CD8-positive, alpha-beta memory T cell (primary cell): ENCODE measurements around the gene PCDHA9. TPM values are rescaled to one million over a fixed set of nuclear protein-coding genes. Genes with fewer than 3 reads are reported as not detected.
"Not testable (repeated sequence)": the region's sequence is repeated elsewhere in the genome, so short reads cannot be mapped to it uniquely, and the experiment has no call there.

ENCODE experiments used
- CTCF ChIA-PET: fragments of 350-600 bp; sonication (Branson Sonifier 250); formaldehyde crosslinking; loops from one replicate; lab custom pipeline; 2021; ENCODE audit warnings: antibody characterized with exemption; lab: Charles Lee
- POLR2A ChIA-PET: fragments of 350-600 bp; sonication (Branson Sonifier 250); formaldehyde crosslinking; loops from one replicate; lab custom pipeline; 2021; ENCODE audit warnings: antibody characterized with exemption; lab: Charles Lee
- DNase-seq, 5 donors: peaks; one replicate each; pipeline versions ENCODE4 v3.0.0 to v3.0.0-alpha.2; 2020 to 2022; ENCODE audit warnings: mixed read lengths in 1 of 5
- H3K27ac ChIP-seq: one replicate; pipeline ENCODE4 v1.7.0; 2013; ENCODE audit warnings: low read depth, mild to moderate bottlenecking, low read length, moderate library complexity
- H3K27me3 ChIP-seq: 2 replicates; pipeline ENCODE4 v1.7.0; 2013; ENCODE audit warnings: low read length, mild to moderate bottlenecking; ENCODE audit not compliant: insufficient read depth, poor library complexity, severe bottlenecking
- H3K36me3 ChIP-seq: 2 replicates; pipeline ENCODE4 v1.7.0; 2013; ENCODE audit warnings: mild to moderate bottlenecking, low read length, moderate library complexity; ENCODE audit not compliant: insufficient read depth
- H3K4me1 ChIP-seq: 2 replicates; pipeline ENCODE4 v1.7.0; 2013; ENCODE audit warnings: mild to moderate bottlenecking, low read length, moderate library complexity; ENCODE audit not compliant: insufficient read depth
- H3K4me3 ChIP-seq: 2 replicates; pipeline ENCODE4 v1.7.0; 2013; ENCODE audit warnings: mild to moderate bottlenecking, low read length
- H3K9me3 ChIP-seq: 2 replicates; pipeline ENCODE4 v1.7.0; 2013; ENCODE audit warnings: mild to moderate bottlenecking, low read length
- H3K27ac Mint-ChIP-seq, 8 donors: one replicate each; pipeline ENCODE4 v1.8.0; 2020 to 2021; ENCODE audit warnings: mixed read lengths in 8 of 8, mild to moderate bottlenecking in 6 of 8, inconsistent platforms in 3 of 8, moderate library complexity in 3 of 8
- H3K27me3 Mint-ChIP-seq, 2 donors: one replicate each; pipeline ENCODE4 v1.8.0; 2020 to 2021; ENCODE audit warnings: mixed read lengths in 2 of 2, mild to moderate bottlenecking in 1 of 2, moderate library complexity in 1 of 2
- H3K36me3 Mint-ChIP-seq, 3 donors: one replicate each; pipeline ENCODE4 v1.8.0; 2020 to 2021; ENCODE audit warnings: mixed read lengths in 3 of 3, inconsistent platforms in 1 of 3, mild to moderate bottlenecking in 1 of 3
- H3K4me1 Mint-ChIP-seq, 3 donors: one replicate each; pipeline ENCODE4 v1.8.0; 2020 to 2021; ENCODE audit warnings: mixed read lengths in 3 of 3, inconsistent platforms in 1 of 3, mild to moderate bottlenecking in 1 of 3
- H3K4me3 Mint-ChIP-seq, 7 donors: one replicate each; pipeline ENCODE4 v1.8.0; 2020 to 2021; ENCODE audit warnings: mixed read lengths in 7 of 7, mild to moderate bottlenecking in 6 of 7, moderate library complexity in 4 of 7, inconsistent platforms in 2 of 7
- H3K9me3 Mint-ChIP-seq, 5 donors: one replicate each; pipeline ENCODE4 v1.8.0; 2020 to 2022; ENCODE audit warnings: mixed read lengths in 5 of 5, mild to moderate bottlenecking in 3 of 5, moderate library complexity in 2 of 5, inconsistent platforms in 1 of 5
- polyA plus RNA-seq: library from polyadenylated mRNA; unstranded; fragments of 300-500 nt; fragmentation: Illumina TruSeq; gene quantifications from one replicate; pipeline ENCODE4 v1.2.3, GENCODE V29; 2021
- total RNA-seq, 2 experiments: library from RNA; stranded (reverse); gene quantifications; one replicate each; pipeline ENCODE4 v1.2.3, GENCODE V29; 2021

PCDHA9 gene
- total and polyA plus RNA-seq, 3 experiments from 2014 or later = not detected

GRCh38 chr5:140870221-140871201 is 22.3 kb downstream of the PCDHA9 start:
- ChIA-PET POLR2A (no interaction called here), CTCF (no interaction called here)
- no peak overlapping the region for H3K27ac ChIP-seq
- Mint-ChIP-seq H3K36me3 (peaks cover 0 to 9% (median 0%) of the 10 kb centered on the region in 3 donors), H3K27ac (no peak overlapping the region), H3K9me3 (peaks cover 10 to 40% (median 22%) of the 10 kb centered on the region in 5 donors), H3K4me3 (no peak overlapping the region), H3K27me3 (peaks cover 10 to 30% of the 10 kb centered on the region in 2 donors), H3K4me1 (no peaks in the 10 kb centered on the region)
- DNase-seq = no peak
- no peaks in the 10 kb centered on the region for H3K4me1 ChIP-seq
- no peaks in the 10 kb centered on the region for H3K9me3 ChIP-seq
- H3K36me3 ChIP-seq = no peaks in the 10 kb centered on the region
- H3K27me3 ChIP-seq = no peaks in the 10 kb centered on the region
- H3K4me3 ChIP-seq = no peak overlapping the region

DNA sequence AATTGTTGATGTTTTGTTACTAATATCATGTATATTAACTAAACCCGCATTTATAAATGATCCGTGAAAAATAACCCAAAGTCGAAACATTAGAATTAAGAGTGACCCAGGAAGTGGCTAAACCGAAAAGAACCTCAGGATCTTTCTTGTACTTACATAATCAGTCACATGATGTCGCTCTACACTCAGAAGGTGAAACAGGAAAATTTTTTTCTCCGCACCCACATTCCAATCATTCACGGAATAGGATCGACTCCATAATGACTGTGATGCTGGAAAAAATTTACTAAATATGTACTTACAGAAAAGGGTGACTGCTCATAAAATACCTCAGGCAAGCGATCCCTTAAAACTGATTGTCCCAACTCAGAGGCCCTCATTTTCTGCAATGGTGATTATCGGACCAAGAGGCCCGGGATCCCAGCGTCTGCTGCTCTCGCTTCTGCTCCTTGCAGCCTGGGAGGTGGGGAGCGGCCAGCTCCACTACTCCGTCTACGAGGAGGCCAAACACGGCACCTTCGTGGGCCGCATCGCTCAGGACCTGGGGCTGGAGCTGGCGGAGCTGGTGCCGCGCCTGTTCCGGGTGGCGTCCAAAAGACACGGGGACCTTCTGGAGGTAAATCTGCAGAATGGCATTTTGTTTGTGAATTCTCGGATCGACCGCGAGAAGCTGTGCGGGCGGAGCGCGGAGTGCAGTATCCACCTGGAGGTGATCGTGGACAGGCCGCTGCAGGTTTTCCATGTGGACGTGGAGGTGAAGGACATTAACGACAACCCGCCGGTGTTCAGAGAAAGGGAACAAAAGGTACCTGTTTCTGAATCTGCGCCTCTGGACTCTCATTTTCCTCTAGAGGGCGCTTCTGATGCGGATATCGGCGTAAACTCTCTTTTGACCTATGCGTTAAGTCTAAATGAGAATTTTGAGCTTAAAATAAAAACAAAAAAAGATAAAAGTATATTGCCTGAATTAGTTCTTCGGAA is 27.2 kb downstream of the PCDHA9 start, which contains the start of gene PCDHA12:
PCDHA12 (plus strand) TSS at position 224 of the 981 bp plus-strand sequence; CDS start at position 389, 165 bp downstream.
- POLR2A ChIA-PET = no interaction called here
- no peak within 1 kb of the TSS for H3K27ac Mint-ChIP-seq
- DNase-seq = no peak

GRCh38 chr5:140876541-140877261 is 28.5 kb downstream of the PCDHA9 start:
- H3K9me3 ChIP-seq, H3K4me3 ChIP-seq, H3K4me1 Mint-ChIP-seq, H3K4me3 Mint-ChIP-seq, H3K4me1 ChIP-seq, CTCF ChIA-PET, H3K36me3 ChIP-seq, H3K27ac Mint-ChIP-seq, H3K27ac ChIP-seq, H3K36me3 Mint-ChIP-seq, POLR2A ChIA-PET, DNase-seq, H3K27me3 ChIP-seq: not testable (repeated sequence)
- H3K27me3 Mint-ChIP-seq = peaks cover 35 to 50% of the 10 kb centered on the region in 2 donors
- peaks cover 14 to 46% (median 36%) of the 10 kb centered on the region in 5 donors for H3K9me3 Mint-ChIP-seq

More for the DNA sequence above, 27.2 kb downstream of the PCDHA9 start, which contains the start of gene PCDHA12:
- Mint-ChIP-seq H3K9me3 (peaks cover 6 to 38% (median 31%) of the 10 kb centered on the region in 5 donors), H3K4me1 (no peaks in the 10 kb centered on the region), H3K36me3 (peaks cover 0 to 5% (median 0%) of the 10 kb centered on the region in 3 donors), H3K4me3 (no peak within 1 kb of the TSS), H3K27me3 (peaks cover 30 to 41% of the 10 kb centered on the region in 2 donors)
- Histone ChIP-seq H3K36me3 (no peaks in the 10 kb centered on the region), H3K27me3 (peaks cover 4% of the 10 kb centered on the region), H3K4me1 (no peaks in the 10 kb centered on the region), H3K27ac (no peak within 1 kb of the TSS), H3K9me3 (peaks cover 3% of the 10 kb centered on the region), H3K4me3 (no peak within 1 kb of the TSS)
- CTCF ChIA-PET = no interaction called here

GRCh38 chr5:140877262-140877581 is 29.0 kb downstream of the PCDHA9 start:
- Mint-ChIP-seq H3K9me3 (peaks cover 13 to 44% (median 34%) of the 10 kb centered on the region in 5 donors), H3K27me3 (peaks cover 36 to 50% of the 10 kb centered on the region in 2 donors), H3K27ac (no peak overlapping the region), H3K4me3 (no peak overlapping the region), H3K36me3 (peaks cover 0 to 5% (median 0%) of the 10 kb centered on the region in 3 donors), H3K4me1 (no peaks in the 10 kb centered on the region)
- H3K9me3 ChIP-seq = peaks cover 3% of the 10 kb centered on the region
- no peak overlapping the region for H3K27ac ChIP-seq
- ChIA-PET POLR2A (no interaction called here), CTCF (no interaction called here)
- peaks cover 4% of the 10 kb centered on the region for H3K27me3 ChIP-seq
- no peaks in the 10 kb centered on the region for H3K4me1 ChIP-seq
- H3K4me3 ChIP-seq = no peak overlapping the region
- no peak for DNase-seq
- H3K36me3 ChIP-seq = no peaks in the 10 kb centered on the region

DNA sequence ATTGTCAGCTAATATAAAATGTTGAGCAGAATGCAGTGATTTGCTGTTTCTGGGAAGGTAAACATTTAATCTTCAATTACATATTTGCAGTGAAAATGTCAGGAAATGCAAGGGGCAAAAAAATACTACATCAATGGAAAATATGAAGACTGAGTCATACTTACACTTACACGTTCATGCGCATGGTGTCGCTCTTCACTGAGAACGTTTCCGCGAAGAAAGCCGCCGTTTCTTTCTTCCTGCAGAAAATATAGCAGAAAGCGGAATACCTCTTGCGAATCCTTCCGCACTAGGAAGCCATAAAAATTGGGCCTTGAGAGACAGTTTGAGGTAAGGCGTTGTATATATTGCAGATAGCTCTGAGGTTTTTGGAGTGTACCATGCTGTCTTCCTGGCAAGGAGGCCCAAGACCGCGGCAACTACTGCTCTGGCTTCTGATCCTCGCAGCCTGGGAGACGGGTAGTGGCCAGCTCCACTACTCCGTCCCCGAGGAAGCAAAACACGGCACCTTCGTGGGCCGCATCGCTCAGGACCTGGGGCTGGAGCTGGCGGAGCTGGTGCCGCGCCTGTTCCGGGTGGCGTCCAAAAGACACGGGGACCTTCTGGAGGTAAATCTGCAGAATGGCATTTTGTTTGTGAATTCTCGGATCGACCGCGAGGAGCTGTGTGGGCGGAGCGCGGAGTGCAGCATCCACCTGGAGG is 33.9 kb downstream of the PCDHA9 start, which contains the start of gene PCDHA13:
PCDHA13 (plus strand) TSS at position 236 of the 702 bp plus-strand sequence; CDS start at position 381, 145 bp downstream.
- DNase-seq = no peak
- no peak within 1 kb of the TSS for H3K27ac ChIP-seq
- no peaks in the 10 kb centered on the region for H3K9me3 ChIP-seq
- H3K4me1 ChIP-seq = no peaks in the 10 kb centered on the region
- Mint-ChIP-seq H3K9me3 (peaks cover 20 to 31% (median 21%) of the 10 kb centered on the region in 5 donors), H3K4me1 (no peaks in the 10 kb centered on the region), H3K27ac (no peak within 1 kb of the TSS), H3K27me3 (peaks cover 26 to 36% of the 10 kb centered on the region in 2 donors), H3K36me3 (no peaks in the 10 kb centered on the region), H3K4me3 (no peak within 1 kb of the TSS)
- peaks cover 4% of the 10 kb centered on the region for H3K27me3 ChIP-seq
- no peaks in the 10 kb centered on the region for H3K36me3 ChIP-seq
- POLR2A ChIA-PET = no interaction called here
- no peak within 1 kb of the TSS for H3K4me3 ChIP-seq
- CTCF ChIA-PET = no interaction called here

- H3K9me3 Mint-ChIP-seq = peaks cover 20 to 34% (median 24%) of the 10 kb centered on the region in 5 donors
- POLR2A ChIA-PET = no interaction called here
- H3K27me3 ChIP-seq = peaks cover 4% of the 10 kb centered on the region
- no peaks in the 10 kb centered on the region for H3K36me3 Mint-ChIP-seq
- no peak for DNase-seq
- H3K36me3 ChIP-seq = no peaks in the 10 kb centered on the region
- H3K4me1 ChIP-seq = no peaks in the 10 kb centered on the region
- peaks cover 28 to 36% of the 10 kb centered on the region in 2 donors for H3K27me3 Mint-ChIP-seq
- H3K4me3 Mint-ChIP-seq = no peak overlapping the region
- no peaks in the 10 kb centered on the region for H3K9me3 ChIP-seq
- no peak overlapping the region for H3K4me3 ChIP-seq
- H3K27ac ChIP-seq = no peak overlapping the region
- no peak overlapping the region for H3K27ac Mint-ChIP-seq
- CTCF ChIA-PET = no interaction called here
- no peaks in the 10 kb centered on the region for H3K4me1 Mint-ChIP-seq
These were observed 34.4 kb downstream of the PCDHA9 start for GRCh38 chr5:140882591-140882899.

GRCh38 chr5:140883373-140883772 is 35.2 kb downstream of the PCDHA9 start:
- DNase-seq = no peak
- H3K9me3 ChIP-seq = no peaks in the 10 kb centered on the region
- POLR2A ChIA-PET = no interaction called here
- Mint-ChIP-seq H3K4me3 (no peak overlapping the region), H3K9me3 (peaks cover 20 to 35% (median 24%) of the 10 kb centered on the region in 5 donors), H3K27ac (no peak overlapping the region), H3K27me3 (peaks cover 30 to 36% of the 10 kb centered on the region in 2 donors), H3K36me3 (no peaks in the 10 kb centered on the region), H3K4me1 (no peaks in the 10 kb centered on the region)
- no peaks in the 10 kb centered on the region for H3K4me1 ChIP-seq
- peaks cover 4% of the 10 kb centered on the region for H3K27me3 ChIP-seq
- CTCF ChIA-PET = no interaction called here
- no peak overlapping the region for H3K4me3 ChIP-seq
- H3K36me3 ChIP-seq = no peaks in the 10 kb centered on the region
- H3K27ac ChIP-seq = no peak overlapping the region
